ENCODE measurements around the gene ZBTB21.

Gene ZBTB21

DNA sequence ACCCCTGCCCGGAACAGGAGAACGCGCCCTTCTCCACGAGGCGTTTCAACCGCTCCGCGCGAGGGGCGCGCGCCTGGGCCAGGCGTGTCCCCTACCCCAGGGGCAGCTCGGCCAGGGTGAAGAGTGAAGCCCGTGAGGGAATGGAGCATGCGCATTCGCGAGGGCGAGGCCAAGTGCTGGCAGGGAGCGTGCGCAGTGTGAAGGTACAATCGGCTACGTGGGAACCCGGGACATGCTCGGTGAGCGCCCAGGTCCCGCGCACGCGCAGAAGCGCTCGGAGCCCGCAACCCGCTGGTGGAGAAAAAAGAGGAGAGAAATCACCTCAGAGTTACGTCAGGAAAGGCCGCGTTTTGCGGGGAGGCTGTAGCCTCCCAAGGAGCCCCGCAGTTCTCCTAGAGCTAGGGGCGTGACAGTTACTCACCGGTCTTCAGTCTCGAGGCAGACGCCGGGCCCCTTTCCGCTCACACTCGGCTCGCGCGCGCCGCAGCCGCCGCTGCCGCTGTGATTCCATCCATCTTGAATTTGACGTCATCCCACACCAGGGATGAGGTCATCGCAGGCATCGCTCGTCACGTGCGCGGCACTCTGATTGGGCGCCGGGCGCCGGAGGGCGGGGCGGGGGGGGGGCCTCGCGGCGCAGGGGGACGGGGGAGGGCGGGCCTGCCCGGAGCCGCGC, at the start of gene ZBTB21:
Gene ZBTB21 (minus strand): TSS at position 530 of the 676 bp plus-strand sequence. CDS start 16,265 bp downstream, outside the sequence.
- DNase-seq, result peak; percentile 99

DNA sequence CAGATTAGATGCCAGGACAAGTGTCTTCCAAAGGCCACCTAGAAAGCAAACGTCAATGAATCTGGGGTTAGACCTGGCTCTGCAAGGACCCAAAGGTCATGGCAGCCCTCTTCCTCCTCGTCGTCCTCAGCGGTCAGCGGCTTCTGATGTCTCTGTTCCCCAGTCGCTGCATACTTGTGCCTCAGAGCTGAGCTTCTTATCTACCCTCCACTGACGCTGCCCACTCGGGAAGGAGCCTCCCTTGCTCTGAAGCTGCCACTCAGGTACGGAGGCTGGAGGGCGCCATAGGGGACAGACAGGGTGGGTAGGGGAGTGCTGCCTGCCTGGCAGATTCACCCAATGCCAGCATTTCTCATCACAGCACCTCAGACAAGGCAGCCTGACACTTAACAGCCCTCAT, 49.6 kb upstream of the ZBTB21 start:
- no peak for DNase-seq

DNA sequence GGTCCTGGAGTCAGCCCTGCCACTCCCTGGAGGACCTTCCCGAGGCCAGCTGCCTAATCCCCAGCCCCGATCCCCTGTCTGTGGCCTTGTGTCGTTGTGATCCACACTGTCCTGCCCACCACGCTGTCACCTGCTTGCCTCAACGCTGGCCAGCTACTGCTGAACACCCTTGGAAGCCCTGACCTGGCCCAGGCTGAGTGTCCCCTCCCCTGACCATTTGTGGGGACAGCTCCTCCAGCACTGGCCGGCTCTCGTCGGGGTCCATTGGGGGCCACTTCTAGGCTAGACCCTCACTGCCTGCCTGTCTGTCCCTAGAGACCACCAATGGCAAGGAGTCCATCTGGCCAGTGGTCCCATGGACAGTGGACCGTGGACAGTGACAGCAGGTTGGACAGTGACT, 49.0 kb upstream of the ZBTB21 start:
- DNase-seq, result no peak

DNA sequence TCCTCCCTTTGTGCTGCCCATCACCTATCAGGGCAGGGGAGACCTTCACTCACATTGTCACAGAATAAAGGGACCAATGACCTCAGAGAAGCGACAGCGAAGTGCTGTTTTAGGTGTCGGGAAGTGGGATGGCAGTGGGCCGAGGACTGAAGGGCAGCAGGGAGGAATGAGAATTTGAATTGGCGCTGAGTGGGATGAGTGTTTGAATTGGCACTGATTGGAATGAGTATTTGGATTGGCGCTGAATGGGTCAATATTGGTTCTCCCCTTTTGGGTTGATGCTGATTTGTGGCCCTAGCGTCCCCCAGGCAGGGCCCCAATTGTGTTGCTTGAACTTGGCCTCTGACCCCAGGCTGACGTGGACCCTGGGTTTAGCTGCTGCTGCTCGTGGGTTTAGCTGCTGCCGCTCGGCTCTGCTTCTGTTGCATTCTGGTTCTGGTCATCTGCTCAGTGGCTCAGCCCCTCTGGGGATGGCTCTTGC, 48.5 kb upstream of the ZBTB21 start:
- no peak for DNase-seq

DNA sequence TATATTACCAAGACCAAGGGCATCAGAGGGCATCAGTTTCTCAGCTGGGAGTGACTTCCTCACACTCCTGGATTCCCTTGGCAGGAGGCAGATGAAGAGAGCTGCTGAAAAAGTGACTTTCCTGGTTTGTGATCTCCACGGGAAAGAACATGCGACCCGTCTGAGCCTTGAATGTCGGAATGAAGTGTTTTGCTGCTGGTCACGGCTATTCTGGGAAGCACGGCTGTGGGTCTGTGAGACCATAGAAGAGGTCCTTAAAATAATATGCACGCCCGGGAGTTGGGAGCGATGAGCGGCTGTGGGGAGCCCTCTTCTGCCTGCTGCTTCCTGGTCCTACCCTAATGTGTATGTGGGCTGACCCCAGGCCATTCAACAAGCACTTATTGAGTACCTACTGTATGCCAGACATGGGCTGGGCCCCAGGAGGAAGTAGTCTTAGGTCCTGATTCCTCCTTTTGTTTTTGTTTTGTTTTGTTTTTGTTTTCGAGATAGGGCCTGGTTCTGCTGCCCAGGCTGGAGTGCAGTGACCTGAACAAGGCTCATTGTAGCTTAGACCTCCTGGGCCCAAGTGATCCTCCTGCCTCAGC, 47.8 kb upstream of the ZBTB21 start:
- no peak for DNase-seq

DNA sequence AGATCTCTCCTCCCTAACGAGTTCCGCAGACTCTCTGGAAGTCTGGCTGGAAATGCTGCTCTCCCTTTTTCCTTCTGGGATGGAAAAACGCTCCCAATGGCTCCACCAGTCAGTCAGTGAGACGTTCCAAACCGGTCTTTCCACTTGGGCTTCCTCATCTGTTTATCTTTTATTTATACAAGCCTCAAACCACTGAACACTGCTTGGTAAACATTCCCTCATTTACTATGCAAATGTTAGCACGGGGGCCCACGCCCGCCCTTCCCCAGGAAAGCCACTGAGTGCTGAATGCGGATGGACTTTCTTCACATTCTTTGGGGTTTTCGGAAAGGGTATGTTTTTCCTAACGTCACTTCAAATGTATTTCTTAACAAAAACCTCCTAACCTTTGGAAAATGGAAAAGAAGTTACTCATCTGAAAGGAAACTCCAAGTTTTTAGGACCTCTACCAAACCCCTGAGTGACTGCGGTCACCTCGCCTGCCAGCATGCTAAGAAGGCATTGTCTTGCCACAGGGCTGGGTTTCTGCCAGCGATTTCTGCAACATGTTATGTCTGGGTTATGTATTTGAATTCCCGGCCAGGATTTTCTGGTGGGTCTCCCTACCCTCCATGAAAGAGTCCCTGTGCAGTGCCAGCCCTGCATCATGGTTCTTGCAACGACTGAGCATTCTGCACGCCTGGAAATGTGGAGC, 47.0 kb upstream of the ZBTB21 start:
- no peak for DNase-seq

DNA sequence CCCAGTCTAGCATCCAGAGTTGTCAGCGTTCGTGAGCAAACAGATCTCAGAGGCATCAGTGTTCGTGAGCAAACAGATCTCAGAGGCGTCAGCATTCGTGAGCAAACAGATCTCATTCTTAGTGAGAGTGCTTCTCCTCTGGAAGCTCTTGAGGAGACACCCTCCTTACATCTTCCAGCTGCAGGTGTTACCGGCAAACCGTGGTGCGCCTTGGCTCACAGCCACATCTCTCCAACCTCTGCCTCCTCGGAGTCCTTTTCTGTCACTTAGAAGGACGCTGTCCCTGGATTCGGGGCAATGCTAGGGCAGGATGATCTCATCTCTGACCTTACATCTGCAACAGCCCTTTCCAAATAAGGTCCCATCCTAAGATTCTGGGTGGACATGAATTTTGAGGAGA, 46.3 kb upstream of the ZBTB21 start:
- DNase-seq, result no peak

DNA sequence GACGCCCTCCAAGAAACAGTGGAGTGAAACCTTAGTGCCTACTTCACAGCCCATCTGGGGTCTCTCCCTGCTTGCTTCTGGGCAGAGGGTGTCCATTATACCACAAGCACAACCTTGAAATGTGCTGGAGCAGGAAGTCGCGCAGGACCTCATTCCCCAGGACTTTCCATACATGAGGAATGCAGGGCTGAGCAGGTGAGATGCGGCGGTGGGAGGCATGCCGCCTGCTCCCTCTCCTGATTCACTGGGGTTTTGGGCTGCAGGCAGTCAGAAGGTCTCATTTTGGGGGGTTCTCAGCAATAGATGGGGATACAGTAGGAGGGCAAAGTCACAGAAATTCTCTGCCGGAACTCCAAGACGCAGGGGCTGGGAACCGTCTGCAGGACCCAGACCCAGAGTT, 45.3 kb upstream of the ZBTB21 start:
- no peak for DNase-seq

DNA sequence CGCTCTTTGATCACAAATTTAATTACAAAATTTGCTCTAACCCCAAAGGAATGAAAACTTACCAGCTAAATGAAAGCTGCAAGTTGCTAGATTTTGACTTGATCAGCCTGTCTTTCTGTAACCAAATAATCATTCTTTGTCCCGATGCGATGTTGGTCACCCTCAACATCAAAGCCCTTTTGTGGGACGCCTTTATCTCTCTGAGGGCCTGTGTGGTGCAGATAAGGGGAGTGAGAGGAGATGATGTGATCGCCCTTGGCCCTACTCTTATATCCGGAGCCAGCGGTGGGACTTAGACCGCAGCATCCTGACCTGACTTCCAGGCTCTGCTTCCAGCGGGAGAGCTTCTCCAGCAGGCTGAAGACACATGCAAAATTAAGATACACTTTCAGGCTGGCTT, 41.6 kb upstream of the ZBTB21 start:
- DNase-seq, result no peak

DNA sequence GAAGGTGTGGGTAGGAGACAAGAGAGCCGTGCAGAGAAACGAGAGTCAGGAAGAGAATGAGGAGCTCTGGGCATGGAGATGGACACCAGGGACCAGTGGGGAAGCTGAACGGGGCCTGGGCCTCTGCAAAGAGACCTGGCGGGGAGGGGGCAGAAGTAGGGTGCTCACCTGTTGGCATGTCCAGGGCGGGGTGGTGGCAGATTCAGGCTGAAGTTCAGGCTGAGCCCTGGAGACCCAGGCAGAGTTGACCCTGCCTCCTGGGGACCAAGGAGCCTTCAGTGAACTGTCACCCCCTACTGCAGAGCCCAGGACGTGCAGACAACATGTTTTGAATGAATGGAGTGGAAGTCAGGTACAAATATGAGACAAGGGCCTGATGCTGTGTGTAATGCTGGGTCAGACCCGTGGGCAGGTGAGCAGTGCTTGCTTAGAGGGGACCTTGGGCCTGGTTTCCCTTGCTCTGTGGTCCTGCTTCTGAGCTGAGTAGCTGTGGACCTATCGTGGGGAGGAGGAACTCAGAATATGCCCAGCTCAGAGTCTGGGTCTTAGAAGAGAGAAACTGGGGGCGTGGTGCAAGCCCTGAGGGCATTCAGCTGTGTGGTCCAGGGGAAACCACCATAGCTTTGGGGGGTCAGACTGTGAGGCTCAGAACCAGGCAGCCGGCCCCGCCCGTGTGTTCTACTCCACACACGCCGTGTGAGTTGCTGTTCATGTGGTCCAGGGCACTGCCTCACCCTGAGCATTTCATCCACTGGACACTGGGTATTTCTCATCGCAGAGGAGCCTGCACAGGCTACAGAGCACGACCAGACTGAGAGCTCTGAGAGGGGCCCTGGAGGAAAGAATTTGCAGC, 39.6 kb upstream of the ZBTB21 start:
- no peak for DNase-seq

DNA sequence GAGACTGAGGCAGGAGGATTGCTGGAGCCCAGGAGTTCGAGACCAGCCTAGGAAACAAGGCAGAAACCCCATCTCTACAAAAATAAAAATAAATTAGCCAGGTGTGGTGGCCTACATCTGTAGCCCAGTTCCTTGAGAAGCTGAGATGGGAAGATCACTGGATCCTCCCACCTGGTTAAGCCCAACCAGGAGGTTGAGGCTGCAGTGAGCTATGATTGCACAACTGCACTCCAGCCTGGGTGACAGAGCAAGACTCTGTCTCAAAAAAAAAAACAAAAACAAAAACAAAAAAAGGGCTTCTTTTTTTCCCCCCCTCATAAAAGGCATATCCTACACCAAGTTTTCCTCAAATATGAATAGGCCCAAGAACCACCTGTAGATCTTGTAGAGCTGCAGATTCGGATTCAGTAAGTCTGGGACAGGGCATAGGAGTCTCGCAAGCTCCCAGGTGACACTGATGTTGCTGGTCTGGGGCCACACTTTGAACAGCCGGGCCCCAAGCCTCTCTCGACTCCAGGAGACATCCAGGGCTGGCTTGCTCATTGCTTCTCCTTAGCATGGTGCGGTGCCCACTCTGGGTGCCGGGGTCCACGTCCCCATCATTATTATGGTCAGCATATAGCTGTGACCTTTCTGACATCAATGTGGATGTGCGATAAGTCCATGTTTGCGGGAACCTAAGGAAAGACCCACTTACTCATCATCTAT, 38.9 kb upstream of the ZBTB21 start:
- DNase-seq, result no peak

DNA sequence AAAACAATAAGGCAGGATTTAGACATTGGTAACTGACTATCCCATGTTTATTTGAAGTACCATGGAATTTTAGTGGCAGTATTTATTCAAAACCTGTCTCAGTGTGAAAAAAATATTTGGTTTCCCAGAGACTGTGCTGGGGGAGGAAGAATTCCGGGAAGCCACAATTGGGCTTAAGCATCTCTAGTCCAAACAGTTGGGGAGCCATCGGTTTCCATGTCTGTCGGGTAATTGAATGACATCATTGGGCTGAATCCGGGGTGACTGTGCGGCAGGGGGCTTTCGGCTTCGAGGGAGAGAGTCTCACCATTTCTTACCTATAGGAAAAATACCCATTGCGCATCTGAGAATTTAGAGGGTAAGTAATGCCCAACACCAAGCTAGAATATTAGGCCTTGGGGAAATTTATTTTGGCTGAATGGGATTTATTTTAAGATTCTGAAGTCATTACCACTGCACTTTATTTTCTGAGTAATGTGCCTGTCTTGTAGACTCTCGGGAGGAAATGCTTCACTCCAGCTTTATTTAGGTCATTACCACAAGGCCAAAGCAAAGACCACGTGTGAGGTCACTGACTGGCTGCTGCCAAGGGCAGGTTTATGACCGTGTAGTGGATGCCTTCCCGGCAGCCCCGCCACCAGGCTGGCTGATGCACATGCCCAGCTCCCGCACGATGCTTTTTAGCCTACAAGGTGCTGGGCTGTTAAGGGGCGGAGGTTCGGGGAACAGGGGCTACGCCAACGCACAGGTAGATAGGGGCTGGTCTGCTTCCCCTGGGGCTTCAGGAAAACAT, 37.9 kb upstream of the ZBTB21 start:
- DNase-seq, result no peak

DNA sequence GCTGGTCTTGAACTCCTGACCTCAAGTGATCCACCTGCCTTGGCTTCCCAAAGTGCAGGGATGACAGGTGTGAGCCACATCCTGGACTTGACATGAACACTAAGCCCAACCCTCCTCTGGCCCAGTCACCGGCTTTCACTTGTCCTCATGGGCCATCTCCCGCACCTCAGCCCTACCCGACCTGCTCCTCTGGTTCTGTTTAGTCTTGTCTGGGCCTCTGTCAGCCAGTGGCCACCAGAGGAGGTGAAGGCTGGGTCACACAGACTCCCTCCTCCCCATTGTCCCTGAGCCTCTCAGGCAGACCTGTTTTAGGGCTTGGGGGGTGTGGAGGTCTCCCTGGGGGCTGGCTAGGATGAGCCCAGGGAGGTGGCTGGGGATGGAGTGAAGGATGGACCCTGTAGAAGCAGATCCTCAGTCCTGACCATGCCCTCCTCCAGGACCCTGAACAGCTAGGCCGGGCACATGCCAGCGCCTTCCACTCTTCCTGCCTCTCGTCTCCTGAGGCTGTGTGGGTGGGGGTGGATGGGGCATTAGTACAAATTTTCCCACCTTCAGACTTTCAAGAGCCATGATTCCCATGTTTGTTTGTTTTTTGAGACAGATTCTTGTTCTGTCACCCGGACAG, 34.8 kb upstream of the ZBTB21 start:
- DNase-seq, result no peak

DNA sequence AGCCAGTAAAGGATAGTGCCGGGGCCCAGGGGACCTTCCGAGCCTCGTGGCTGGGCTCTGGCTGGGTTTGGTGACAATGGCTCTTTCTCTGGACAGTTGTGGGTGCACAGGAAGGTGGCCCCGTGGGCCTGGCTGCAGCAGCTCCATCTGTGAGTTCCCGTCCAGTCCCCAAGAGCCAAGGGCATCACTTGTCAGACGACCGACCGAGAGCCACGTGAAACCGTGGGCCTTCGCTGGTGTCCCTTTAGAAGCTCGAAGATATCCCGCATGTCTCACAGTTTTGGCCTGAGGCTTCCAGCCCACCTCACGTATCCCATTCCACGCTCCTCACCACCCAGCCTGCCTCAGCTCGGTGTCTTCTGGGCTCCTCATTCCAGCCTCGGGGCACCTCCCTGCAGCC, 33.8 kb upstream of the ZBTB21 start:
- DNase-seq, result no peak

DNA sequence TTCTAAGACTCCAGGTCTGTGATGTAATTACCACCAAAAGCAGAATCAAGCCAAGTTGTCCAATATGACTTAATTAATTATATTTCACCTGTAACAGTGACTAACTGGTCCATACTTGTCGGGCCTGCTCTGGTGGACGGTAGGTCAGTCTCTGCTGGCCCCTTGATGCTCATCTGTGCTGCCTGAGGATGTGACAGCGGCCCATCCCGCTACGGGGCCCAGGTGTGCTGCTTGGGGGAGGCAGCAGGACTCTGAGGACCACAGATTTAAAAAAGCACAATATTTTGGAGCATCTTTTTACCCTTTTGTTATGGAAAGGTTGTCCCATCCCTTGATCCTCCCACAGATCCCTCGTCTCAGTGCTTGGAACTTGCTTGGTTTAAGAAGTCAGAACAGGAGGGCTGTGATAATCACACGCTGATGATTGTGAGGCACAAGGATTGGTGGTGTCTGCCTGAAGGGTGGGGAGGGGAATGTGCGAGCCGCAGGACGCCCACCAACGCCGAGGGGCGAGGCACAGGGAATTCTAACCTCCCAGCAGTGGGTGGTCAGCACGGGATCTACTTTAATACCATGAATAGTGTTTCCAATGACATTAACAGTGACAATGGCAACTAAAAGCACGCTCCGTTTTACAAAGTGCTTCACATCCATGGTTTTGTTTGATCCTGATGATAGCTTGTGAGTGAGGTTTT, 33.2 kb upstream of the ZBTB21 start:
- no peak for DNase-seq

DNA sequence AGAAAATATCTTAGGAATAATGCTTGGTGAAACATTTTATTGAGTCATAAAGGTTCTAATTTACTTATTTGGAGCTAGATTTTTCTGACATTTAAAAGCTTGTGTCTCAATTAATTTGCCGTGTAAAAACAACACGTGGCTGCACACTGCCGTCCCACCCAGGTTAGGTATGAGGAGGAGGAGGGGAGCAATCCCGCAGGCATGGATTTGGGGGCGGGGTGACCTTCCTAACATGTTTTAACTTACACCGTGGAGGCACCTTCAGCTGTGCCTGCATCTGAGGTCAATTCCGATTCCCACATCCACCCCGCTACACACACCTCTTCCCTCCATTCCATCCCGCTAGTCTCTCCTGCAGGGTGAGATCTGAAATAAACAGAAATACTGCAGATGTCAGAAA, 32.5 kb upstream of the ZBTB21 start:
- DNase-seq, result no peak

DNA sequence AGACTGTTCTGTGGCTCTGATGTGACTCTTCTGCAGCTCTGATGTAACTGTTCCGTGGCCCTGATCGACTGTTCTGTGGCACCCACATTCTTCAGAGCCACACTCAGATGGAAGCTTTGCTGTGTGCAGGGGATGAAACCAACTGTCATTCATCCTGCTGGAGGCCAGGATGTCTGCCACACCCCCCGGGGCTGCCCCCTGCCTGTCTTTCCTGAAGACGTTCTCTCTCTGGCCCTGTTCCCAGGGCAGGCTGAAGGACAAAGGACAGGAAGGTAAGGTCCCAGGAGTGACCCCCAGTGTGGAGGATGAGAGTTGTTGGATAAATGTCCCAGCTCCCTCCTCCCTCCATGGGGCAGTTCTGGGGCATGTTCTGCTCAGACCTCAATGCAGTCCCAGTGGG, 31.6 kb upstream of the ZBTB21 start:
- DNase-seq, result no peak

DNA sequence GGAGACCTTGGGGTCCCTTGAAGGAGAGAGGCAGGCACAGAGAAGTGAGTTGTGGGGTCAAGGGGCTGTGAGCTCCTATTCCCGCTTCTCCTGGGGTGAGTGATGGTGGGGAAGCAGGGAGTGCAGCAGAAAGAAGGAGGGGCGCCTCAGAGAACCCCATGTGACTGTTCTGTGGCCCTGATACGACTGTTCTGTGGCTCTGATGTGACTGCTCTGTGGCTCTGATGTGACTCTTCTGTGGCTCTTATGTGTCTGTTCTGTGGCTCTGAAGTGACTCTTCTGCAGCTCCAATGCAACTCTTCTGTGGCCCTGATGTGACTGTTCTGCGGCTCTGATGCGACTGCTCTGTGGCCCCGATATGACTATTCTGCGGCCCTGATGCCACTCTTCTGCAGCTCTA, 31.1 kb upstream of the ZBTB21 start:
- no peak for DNase-seq

DNA sequence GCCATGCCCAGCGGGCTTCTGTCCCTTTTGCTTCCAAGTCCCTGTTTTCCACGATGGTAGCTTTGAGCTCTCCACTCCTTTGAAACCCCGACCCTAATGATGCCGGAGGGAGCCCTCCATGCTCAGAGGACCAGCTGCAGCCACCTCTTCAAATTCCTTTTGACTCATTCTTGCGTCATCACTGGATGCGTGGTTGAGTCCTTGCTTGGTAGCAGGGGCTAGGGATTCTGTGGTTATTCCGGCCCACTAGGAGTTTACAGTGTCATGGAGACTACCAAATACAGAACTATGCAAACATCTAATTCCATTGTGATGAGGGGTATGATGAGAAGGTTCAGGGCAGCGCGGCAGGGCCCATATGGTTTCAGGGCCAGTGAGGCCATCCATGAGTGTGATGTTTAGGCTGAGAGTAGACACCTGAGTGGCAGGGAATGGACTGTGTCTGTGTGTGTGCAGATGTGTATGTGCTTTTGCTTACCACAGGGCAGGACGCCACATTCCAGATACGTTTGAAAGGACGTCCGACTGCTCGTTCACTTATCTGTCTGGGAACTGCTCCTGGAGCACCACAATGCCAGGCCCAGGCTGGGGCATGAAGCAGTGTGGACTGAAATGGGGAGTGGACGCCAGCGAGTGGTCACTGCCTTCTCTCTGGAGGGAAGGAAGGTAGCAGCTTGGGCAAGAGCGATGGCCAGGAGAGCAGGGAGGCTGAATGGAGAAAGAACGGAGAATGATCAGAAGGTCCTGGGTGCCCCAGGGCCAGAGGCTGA, 30.4 kb upstream of the ZBTB21 start:
- no peak for DNase-seq

DNA sequence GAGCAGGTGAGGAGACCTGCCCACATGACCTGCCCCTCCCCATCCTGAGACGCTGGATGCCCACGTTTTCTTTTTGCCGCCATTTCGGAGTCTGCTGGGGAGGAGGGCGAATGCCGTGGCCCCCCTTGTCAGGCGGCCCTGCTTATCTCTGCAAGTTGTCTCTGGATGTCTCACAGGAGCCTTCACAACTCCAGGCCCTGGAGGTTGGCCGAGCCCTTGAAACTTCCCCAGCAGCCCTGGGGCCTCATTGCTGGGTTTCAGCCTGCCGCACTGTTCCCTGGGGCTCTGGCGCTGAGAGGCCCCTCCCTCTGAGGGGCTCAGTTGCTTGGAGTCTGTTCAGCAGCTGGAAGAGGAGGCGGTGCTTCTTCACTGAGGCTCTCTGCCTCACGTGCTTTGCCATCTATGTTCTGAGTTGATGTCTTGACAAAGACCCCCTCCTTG, 29.8 kb upstream of the ZBTB21 start:
- DNase-seq, result no peak
